ENCODE data around the gene MAPK8IP1.

MAPK8IP1 gene

GRCh38 chr11:45859661-45860140 is 25.8 kb upstream of the MAPK8IP1 start:
- ChIA-PET POLR2A (interaction anchor here (1.3 kb wide), 1 partner anchor 13 kb away, joined by 5 read pairs; the partner anchor contains the start of gene CRY2), CTCF (interaction anchor here (1.2 to 2.1 kb wide), 5 partner anchors 11 to 39 kb away, joined by 3 to 5 read pairs (median 3); no protein-coding TSS in a partner anchor)
- no peak for DNase-seq (ENCODE audit: extremely low spot score)
- no peak for TF ChIP-seq CTCF (IDR thresholded peaks at IDR 0.05; ENCODE audit: control extremely low read depth, extremely low read depth, low read depth, missing control alignments)

- ChIA-PET CTCF (interaction anchor here (1.1 to 2.1 kb wide), 7 partner anchors 10 to 39 kb away, joined by 3 to 6 read pairs (median 3); partner anchors contain the start of gene CRY2), POLR2A (interaction anchor here (1.3 kb wide), 1 partner anchor 13 kb away, joined by 5 read pairs; the partner anchor contains the start of gene CRY2)
- no peak for DNase-seq (ENCODE audit: extremely low spot score)
- no peak for TF ChIP-seq CTCF (IDR thresholded peaks at IDR 0.05; ENCODE audit: control extremely low read depth, extremely low read depth, low read depth, missing control alignments)
Measured at GRCh38 chr11:45860348-45860747, 25.1 kb upstream of the MAPK8IP1 start.

DNA sequence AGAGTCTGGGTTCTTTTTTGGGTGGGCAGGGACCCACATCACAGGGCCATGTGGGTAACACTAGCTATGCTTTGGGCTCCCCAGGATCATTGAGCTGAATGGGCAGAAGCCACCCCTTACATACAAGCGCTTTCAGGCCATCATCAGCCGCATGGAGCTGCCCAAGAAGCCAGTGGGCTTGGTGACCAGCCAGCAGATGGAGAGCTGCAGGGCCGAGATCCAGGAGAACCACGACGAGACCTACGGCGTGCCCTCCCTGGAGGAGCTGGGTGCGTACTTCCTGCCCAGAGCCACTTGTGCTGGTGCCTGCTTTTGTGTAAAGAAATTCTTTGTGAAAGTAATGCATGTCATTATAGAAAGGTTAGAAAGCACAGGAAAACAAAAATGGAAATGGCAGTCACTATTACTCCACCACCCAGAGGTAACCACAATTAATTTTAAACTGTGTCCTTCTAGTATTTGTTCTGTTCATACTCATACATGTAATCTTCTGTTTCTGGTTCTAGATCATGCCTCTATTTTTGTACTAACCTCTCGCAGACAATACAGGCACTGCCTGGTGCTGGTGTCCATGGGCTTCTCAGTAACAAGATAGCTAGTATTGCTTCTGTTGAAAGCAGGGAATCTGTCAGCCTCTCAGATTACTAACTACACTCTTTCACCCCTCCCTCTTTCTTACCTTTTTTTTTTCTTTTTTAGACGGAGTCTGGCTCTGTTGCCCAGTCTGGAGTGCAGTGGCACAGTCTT is 24.5 kb upstream of the MAPK8IP1 start:
- ChIA-PET CTCF (interaction anchor here (1.1 to 2.2 kb wide), 8 partner anchors 10 to 104 kb away, joined by 3 to 11 read pairs (median 4); partner anchors contain the start of gene CRY2), POLR2A (interaction anchor here (1.3 kb wide), 1 partner anchor 14 kb away, joined by 5 read pairs; the partner anchor contains the start of gene CRY2)
- DNase-seq (ENCODE audit: extremely low spot score), result no peak
- no peak for TF ChIP-seq CTCF (IDR thresholded peaks at IDR 0.05; ENCODE audit: control extremely low read depth, extremely low read depth, low read depth, missing control alignments)

DNA sequence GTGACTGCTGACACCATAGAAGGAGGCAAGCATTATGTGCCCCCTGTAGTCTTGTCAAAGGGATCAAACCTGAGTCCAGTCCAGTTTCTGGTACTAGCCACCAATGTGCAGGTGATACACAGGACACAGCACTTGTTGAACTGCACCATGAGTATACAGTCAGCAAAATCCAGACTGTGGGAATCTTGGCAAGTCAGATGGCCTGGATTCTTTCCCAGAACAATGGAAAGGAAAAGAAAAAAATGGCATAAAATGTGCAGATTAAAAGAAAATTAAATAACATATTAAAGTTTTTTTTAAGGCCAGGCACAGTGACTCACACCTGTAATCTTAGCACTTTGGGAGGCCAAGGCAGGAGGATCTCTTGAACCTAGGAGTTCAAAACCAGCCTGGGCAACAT is 21.4 kb upstream of the MAPK8IP1 start:
- CTCF ChIA-PET, result interaction anchor here (1.6 to 2.2 kb wide), 3 partner anchors 9 to 19 kb away, joined by 4 to 15 read pairs (median 5); no protein-coding TSS in a partner anchor
- DNase-seq (ENCODE audit: extremely low spot score), result no peak
- no peak for TF ChIP-seq CTCF (IDR thresholded peaks at IDR 0.05; ENCODE audit: control extremely low read depth, extremely low read depth, low read depth, missing control alignments)
- POLR2A ChIA-PET, result no interaction called here

- POLR2A ChIA-PET, result no interaction called here
- no peak for DNase-seq (ENCODE audit: extremely low spot score)
- CTCF ChIA-PET, result interaction anchor here (2.0 kb wide), 1 partner anchor 9 kb away, joined by 5 read pairs; no protein-coding TSS in a partner anchor
- no peak for TF ChIP-seq CTCF (IDR thresholded peaks at IDR 0.05; ENCODE audit: control extremely low read depth, extremely low read depth, low read depth, missing control alignments)
Measured at GRCh38 chr11:45869551-45869950, 15.9 kb upstream of the MAPK8IP1 start.

DNA sequence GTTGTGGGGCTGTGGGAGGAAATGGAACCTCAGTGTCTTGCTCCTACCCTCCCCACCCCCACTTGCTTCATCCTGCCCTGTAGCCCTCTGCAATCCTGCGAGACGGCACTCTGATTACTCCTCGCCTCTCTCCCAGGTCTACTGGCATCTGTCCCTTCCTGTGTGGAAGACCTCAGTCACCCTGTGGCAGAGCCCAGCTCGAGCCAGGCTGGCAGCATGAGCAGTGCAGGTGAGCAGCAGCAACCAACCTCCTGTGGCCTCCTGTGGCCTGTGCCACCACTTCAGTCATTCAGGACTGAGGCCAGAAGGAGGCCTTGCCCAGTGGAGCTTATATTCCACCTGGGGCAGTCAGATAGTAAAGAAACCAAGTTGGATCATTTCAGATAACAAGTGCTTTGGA is 14.7 kb upstream of the MAPK8IP1 start:
- CTCF ChIA-PET, result interaction anchor here (1.4 to 4.5 kb wide), 3 partner anchors 10 to 135 kb away, joined by 3 to 27 read pairs (median 5); no protein-coding TSS in a partner anchor
- POLR2A ChIA-PET, result no interaction called here
- DNase-seq (ENCODE audit: extremely low spot score), result no peak
- TF ChIP-seq CTCF (IDR thresholded peaks at IDR 0.05; ENCODE audit: control extremely low read depth, extremely low read depth, low read depth, missing control alignments), result no peak

All from GM10248 (cell line).